DOHH2 (cell line): Measurements from ENCODE around the gene VAV2.

ENCODE experiments used
- H3F3A ChIP-seq: fragments of 200-600 bp; sonication (generic), shearing (Covaris generic); 2 replicates; pipeline ENCODE4 v1.6.0; 2016; ENCODE audit warnings: antibody characterized with exemption, mild to moderate bottlenecking; ENCODE audit not compliant: control insufficient read depth, insufficient read depth
- H3K27ac ChIP-seq: fragments of 200-600 bp; sonication (generic); 2 replicates; pipeline ENCODE4 v1.5.1; 2014; ENCODE audit warnings: low read depth, mild to moderate bottlenecking, low read length, moderate library complexity
- H3K27me3 ChIP-seq: fragments of 200-600 bp; sonication (generic); 2 replicates; pipeline ENCODE4 v1.6.1; 2014; ENCODE audit warnings: mild to moderate bottlenecking, low read length, mixed read lengths; ENCODE audit not compliant: control insufficient read depth
- H3K36me3 ChIP-seq: fragments of 200-600 bp; sonication (generic); 2 replicates; pipeline ENCODE4 v1.6.1; 2014; ENCODE audit warnings: mild to moderate bottlenecking, low read length, moderate library complexity, mixed read lengths; ENCODE audit not compliant: control insufficient read depth
- H3K4me1 ChIP-seq: fragments of 200-600 bp; sonication (generic); 2 replicates; pipeline ENCODE4 v1.6.1; 2014; ENCODE audit warnings: mild to moderate bottlenecking, low read length, mixed read lengths; ENCODE audit not compliant: control insufficient read depth
- H3K4me2 ChIP-seq: fragments of 200-600 bp; sonication (generic); 2 replicates; pipeline ENCODE4 v1.6.0; 2014; ENCODE audit warnings: mild to moderate bottlenecking, low read length, moderate library complexity
- H3K4me3 ChIP-seq: fragments of 200-600 bp; sonication (generic); 2 replicates; pipeline ENCODE4 v1.5.1; 2014; ENCODE audit warnings: mild to moderate bottlenecking, low read length, mixed read lengths
- H3K79me2 ChIP-seq: fragments of 200-600 bp; sonication (generic); 2 replicates; pipeline ENCODE4 v1.6.1; 2014; ENCODE audit warnings: mild to moderate bottlenecking, low read length, mixed read lengths; ENCODE audit not compliant: control insufficient read depth
- H3K9me2 ChIP-seq: fragments of 200-600 bp; sonication (generic); replicated peaks from 2 replicates; pipeline ENCODE4 v1.6.1; 2014; ENCODE audit warnings: mild to moderate bottlenecking, low read length, mixed read lengths; ENCODE audit not compliant: control insufficient read depth
- H3K9me3 ChIP-seq: fragments of 200-600 bp; sonication (generic); 2 replicates; pipeline ENCODE4 v1.6.1; 2014; ENCODE audit warnings: antibody characterized with exemption, low read length, mixed read lengths; ENCODE audit not compliant: control insufficient read depth, insufficient read depth
- H4K20me1 ChIP-seq: fragments of 200-600 bp; sonication (generic); 2 replicates; pipeline ENCODE4 v1.6.0; 2014; ENCODE audit warnings: low read depth, mild to moderate bottlenecking, antibody characterized with exemption, low read length, moderate library complexity; ENCODE audit not compliant: control insufficient read depth, insufficient read depth
- CTCF ChIP-seq: fragments of 200-600 bp; sonication (generic); IDR thresholded peaks from one replicate; pipeline ENCODE4 v1.5.1; 2014; ENCODE audit warnings: antibody characterized with exemption, mild to moderate bottlenecking, low read depth, low read length; ENCODE audit not compliant: poor library complexity, severe bottlenecking
- EZH2phosphoT487 ChIP-seq: fragments of 200-600 bp; sonication (generic); IDR thresholded peaks from 2 replicates; pipeline ENCODE4 v1.6.1; 2017; ENCODE audit warnings: borderline replicate concordance, mild to moderate bottlenecking, antibody characterized with exemption, low read length, moderate library complexity, mixed read lengths

Gene VAV2

GRCh38 chr9:133932181-133932580, 59.9 kb downstream of the VAV2 start:
- Histone ChIP-seq H3K9me2 (no peaks in the 10 kb centered on the region; the same call in 1 of the 2 replicates), H3K36me3 (peaks cover 2% of the 10 kb centered on the region; the same call in 1 of the 2 replicates), H3F3A (no peaks in the 10 kb centered on the region), H3K9me3 (no peaks in the 10 kb centered on the region), H3K4me2 (no peak overlapping the region), H4K20me1 (no peaks in the 10 kb centered on the region), H3K4me1 (no peaks in the 10 kb centered on the region), H3K27ac (no peak overlapping the region), H3K4me3 (no peak overlapping the region), H3K79me2 (peaks cover 13% of the 10 kb centered on the region), H3K27me3 (no peaks in the 10 kb centered on the region)
- TF ChIP-seq EZH2phosphoT487 (no peak), CTCF (no peak)

- no peaks in the 10 kb centered on the region for H3K27me3 ChIP-seq
- TF ChIP-seq EZH2phosphoT487 (no peak), CTCF (no peak)
- H3K27ac ChIP-seq, result no peak overlapping the region
- no peaks in the 10 kb centered on the region for H4K20me1 ChIP-seq
- H3K79me2 ChIP-seq, result peaks cover 20% of the 10 kb centered on the region
- no peak overlapping the region for H3K4me3 ChIP-seq
- no peaks in the 10 kb centered on the region for H3K4me1 ChIP-seq
- H3K4me2 ChIP-seq, result no peak overlapping the region
- H3K9me2 ChIP-seq, result no peaks in the 10 kb centered on the region; the same call in 1 of the 2 replicates
- no peaks in the 10 kb centered on the region for H3K9me3 ChIP-seq
- H3K36me3 ChIP-seq, result no peaks in the 10 kb centered on the region
- no peaks in the 10 kb centered on the region for H3F3A ChIP-seq
These were observed 61.2 kb downstream of the VAV2 start for GRCh38 chr9:133930682-133931485.

- Histone ChIP-seq H4K20me1 (no peaks in the 10 kb centered on the region), H3K9me2 (no peaks in the 10 kb centered on the region; the same call in 1 of the 2 replicates), H3K27me3 (no peaks in the 10 kb centered on the region), H3K79me2 (peaks cover 20% of the 10 kb centered on the region), H3K4me2 (no peak overlapping the region), H3K4me3 (no peak overlapping the region), H3K36me3 (no peaks in the 10 kb centered on the region), H3F3A (no peaks in the 10 kb centered on the region), H3K9me3 (no peaks in the 10 kb centered on the region), H3K27ac (no peak overlapping the region), H3K4me1 (no peaks in the 10 kb centered on the region)
- no peak for TF ChIP-seq EZH2phosphoT487
These were observed 62.0 kb downstream of the VAV2 start for GRCh38 chr9:133930046-133930681.

GRCh38 chr9:133929599-133929998, 62.5 kb downstream of the VAV2 start:
- Histone ChIP-seq H3K27ac (no peak overlapping the region), H3K4me3 (no peak overlapping the region), H3K79me2 (peaks cover 23% of the 10 kb centered on the region), H3K4me1 (no peaks in the 10 kb centered on the region), H4K20me1 (no peaks in the 10 kb centered on the region), H3K9me2 (no peaks in the 10 kb centered on the region; the same call in 1 of the 2 replicates), H3K27me3 (no peaks in the 10 kb centered on the region), H3K36me3 (no peaks in the 10 kb centered on the region), H3F3A (no peaks in the 10 kb centered on the region), H3K4me2 (no peak overlapping the region), H3K9me3 (no peaks in the 10 kb centered on the region)
- TF ChIP-seq EZH2phosphoT487 (no peak), CTCF (no peak)
